T-helper 2 cell treated with Interferon-gamma antibody and Interleukin-4, amounts not matched to agents 100 ng/mL and 5 ng/mL, for 36 hours (primary cell): ENCODE results near the gene PHKG2. TPM values are rescaled to one million over a fixed set of nuclear protein-coding genes. Genes with fewer than 3 reads are reported as not detected.

Experiments used
- intact Hi-C: fragments of 100-400 bp; cut with micrococcal nuclease; formaldehyde crosslinking; loops from one replicate; pipeline ENCODE4 v1.15.1; 2023
- total RNA-seq: library from RNA; stranded (reverse); gene quantifications from 2 replicates; pipeline ENCODE4 v1.2.3, GENCODE V29; 2022

Gene PHKG2
- total RNA-seq, 1 donor from 2014 or later = 47.6 TPM

DNA sequence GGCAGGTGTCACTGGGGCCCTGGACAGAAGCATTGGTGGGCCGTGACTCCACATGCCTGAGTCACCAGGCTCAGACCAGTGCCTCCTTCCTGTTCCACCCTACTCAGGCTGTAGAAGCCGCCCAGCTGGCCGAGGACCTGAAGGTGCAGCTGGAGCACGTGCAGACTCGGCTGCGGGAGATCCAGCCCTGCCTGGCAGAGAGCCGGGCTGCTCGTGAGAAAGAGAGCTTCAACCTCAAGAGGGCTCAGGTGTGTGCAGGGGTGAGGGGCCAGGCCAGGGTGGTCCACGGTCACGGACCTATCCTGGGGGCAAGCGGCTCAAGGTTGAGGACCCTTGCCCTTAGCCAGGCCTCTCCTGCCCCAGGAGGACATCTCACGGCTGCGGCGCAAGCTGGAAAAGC is 23.5 kb downstream of the PHKG2 start:
- intact Hi-C loops = no loop called here

DNA sequence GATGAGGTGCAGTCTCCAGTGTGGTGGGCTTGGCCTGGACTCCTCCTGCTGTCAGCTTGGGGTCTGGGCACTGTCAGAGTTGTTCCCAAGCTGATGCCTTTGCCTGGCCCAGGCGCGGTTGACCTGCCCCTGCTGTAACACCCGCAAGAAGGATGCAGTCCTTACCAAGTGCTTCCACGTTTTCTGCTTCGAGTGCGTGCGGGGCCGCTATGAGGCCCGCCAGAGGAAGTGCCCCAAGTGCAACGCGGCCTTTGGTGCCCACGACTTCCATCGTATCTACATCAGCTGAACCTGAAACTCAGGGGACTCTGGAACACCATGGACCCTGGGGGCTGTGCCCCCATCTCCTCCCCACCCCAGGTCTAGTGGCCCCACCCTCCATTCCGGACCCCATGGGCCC is 25.6 kb downstream of the PHKG2 start:
- intact Hi-C loops = no loop called here

- intact Hi-C loops = loop anchor here (5.0 kb wide), 1 partner anchor 148 kb away; the partner anchor contains the start of gene FBXL19
Observed at GRCh38 chr16:30774367-30775130, 26.3 kb downstream of the PHKG2 start.

GRCh38 chr16:30775131-30775391 is 26.8 kb downstream of the PHKG2 start:
- intact Hi-C loops = loop anchor here (5.0 kb wide), 1 partner anchor 147 kb away; the partner anchor contains the start of gene FBXL19

- intact Hi-C loops = loop anchor here (5.0 kb wide), 1 partner anchor 147 kb away; the partner anchor contains the start of gene FBXL19
Observed at GRCh38 chr16:30775392-30776188, 27.4 kb downstream of the PHKG2 start.

DNA sequence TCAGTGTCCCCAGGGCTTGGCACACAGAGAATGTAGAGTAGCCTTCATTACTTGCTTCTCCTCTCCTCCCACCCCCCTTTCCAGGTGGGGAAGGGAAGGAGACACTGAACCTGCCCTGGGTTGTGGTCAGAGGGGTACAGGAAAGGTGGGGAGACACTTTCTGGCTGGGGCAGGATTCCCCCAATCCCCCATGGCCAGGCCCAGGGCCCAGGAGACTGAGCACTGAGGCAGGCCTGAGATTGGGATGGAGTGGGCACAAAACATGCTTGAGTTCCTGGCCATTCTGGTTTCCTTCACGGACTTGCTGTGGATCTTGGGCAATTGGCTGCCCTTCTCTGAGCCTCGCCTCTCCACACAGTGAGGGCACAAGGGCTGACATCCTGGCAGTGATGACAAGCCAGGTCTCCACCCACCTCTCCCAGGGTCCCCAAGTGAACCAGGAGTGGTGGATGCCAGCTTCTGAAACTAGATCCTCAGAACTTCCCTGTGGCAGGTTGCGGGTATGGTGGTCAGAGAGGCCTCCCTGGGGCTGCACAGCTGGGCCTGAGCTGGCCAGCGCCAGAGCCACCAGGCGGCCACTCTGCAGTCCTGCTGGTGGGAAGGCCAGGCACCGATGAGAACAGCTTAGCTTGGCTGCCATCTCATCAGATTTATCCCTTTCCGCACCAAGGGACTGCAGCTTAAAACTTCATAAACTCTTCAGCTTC is 29.5 kb downstream of the PHKG2 start:
- intact Hi-C loops = loop anchor here (5.0 kb wide), 1 partner anchor 145 kb away; the partner anchor contains the start of gene FBXL19

DNA sequence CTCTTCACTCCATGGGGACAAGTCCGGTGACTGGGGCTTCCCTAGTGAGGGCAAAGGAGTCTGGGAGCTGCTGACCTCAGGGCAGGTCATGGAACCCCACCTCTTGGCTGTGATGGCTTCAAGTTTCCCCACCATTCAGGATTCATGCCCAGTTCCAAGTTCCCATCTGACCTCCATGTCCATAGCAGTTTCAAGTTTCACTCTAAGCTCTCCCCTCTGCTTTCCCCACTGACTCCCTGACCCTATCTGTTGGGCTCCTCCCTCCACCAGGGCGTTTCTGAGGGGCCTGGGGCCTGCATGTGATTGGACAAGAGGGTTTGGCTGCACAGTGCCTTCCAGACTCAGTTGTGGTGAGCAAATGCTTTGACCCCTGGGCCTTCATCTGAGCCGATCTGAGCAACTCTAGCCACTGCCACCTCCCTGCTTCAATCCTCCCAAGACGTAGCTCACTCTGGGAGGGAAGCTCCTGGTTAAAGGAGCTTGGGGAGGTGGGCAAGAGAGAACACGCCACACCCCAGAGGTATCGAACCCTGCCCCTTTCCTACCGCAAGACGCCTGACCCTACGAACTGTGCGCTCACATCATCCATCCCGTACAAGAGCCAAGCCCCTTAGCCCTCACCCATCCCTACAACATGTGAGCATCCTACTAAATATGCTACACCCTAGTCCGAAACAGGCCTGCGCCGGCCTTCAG is 30.5 kb downstream of the PHKG2 start:
- intact Hi-C loops = loop anchor here (5.0 kb wide), 1 partner anchor 144 kb away; the partner anchor contains the start of gene FBXL19

DNA sequence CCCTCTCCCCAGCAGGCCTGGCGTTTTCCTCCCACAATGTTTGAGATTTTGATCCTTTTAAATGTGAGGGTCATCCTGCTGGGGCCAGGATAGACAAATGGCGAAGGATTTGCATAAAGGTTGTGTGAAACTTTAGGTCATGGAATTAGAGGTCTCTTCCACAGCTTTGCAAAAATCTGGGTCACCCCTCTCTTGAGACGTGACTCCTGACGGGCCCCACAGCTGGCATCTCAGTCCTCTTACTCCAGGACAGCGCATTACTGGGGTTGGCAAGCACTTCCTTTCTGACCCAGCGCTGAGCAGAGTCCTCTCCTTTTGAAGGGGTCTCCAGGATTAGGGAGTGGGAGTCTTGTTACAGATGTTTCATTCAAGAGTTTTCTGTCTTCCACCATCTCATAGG is 31.4 kb downstream of the PHKG2 start:
- intact Hi-C loops = loop anchor here (5.0 kb wide), 1 partner anchor 143 kb away; the partner anchor contains the start of gene FBXL19

DNA sequence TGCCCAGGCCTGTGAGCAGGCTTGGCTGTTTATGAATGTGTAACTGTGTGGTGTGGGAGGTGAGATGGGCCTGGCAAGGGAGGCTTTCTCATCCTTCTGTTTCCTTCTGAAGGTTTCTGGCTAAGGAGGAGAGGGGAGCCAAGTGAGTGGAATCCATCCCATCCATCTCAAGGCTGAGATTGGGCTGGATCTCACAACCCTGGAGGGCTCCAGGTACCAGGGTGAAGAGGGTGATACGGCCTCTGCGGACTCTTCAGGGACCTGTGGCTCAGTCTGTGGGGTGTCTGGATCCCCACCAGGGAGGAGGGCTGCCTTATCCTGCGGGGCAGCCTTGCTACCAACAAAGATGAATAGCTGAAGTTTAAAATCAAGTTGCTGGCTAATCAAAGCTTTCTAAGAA is 31.8 kb downstream of the PHKG2 start:
- intact Hi-C loops = no loop called here

GRCh38 chr16:30780549-30780948 is 32.3 kb downstream of the PHKG2 start:
- intact Hi-C loops = no loop called here

DNA sequence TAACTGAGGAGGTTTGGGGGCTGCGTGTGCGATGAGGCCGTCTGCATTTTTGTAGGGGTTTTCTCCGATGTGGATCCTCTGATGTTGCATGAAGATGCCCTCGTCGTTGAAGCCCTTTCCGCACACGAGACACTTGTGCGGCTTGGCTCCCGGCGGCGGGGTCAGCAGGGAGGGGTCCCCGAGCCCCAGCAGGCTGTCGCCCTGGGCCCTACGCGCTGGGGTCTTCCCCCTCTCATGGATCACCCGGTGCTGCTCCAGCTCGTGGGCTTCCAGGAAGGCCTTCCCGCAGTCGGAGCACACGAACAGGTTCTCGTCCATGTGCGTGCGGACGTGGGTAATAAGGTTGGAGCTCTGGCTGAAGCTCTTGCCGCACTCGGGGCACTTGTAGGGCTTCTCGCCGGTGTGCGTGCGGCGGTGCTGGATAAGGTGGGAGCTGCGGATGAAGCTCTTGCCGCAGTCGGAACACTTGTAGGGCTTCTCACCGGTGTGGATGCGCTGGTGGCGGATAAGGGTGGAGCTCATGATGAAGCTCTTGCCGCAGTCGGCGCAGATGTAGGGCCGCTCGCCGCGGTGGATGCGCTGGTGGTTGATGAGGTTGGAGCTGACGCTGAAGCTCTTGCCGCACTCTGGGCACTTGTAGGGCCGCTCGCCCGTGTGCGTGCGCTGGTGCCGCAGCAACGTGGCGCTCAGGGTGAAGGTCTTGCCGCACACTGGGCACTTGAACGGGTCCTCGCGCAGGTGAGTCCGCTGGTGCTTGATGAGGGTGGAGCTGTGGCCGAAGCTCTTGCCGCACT is 34.5 kb downstream of the PHKG2 start:
- intact Hi-C loops = no loop called here

- intact Hi-C loops = no loop called here
Observed at GRCh38 chr16:30783280-30784109, 35.3 kb downstream of the PHKG2 start.

- intact Hi-C loops = no loop called here
Observed at GRCh38 chr16:30784215-30784614, 36.0 kb downstream of the PHKG2 start.

GRCh38 chr16:30785126-30786106 is 37.2 kb downstream of the PHKG2 start:
- intact Hi-C loops = no loop called here

DNA sequence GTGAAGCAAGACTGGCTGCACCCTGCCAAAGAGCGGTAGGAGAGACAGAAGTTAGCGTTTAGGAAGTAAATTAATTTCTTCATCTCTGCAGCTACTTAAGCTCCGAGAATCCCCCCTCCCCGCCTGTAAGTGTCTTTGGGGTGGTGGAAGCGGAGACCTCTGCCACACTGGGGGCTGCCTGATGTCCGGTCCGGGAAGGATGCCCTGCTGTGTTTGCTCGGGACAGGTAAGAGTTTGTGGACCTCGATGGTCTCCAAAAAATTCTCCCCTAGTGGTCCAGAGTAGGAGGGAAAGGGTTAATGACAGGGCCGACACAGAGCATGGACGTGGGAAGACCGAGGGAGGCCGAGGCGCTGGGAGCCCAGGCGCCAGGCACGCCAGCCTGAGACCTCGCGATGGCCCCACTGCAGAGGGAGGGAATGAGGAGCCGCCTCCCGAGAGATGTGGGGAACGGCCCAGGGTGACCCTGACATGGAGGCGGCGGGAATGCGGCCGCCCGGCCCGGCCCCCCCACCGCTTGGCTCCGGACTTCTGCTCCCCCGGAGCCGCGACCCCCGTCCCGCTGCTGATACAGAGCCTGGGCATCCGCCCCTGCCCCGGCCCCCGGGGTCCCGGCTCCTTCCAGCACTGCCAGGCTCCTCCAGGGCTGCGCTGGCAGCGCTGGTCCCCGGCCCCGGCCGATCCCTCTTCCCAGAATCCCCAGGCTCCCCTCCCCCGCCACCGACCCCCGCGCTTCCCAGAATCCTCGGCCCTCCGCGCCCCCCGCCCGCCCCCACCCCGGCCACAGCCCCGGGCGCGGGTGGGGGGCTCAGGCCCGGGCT is 38.1 kb downstream of the PHKG2 start:
- intact Hi-C loops = no loop called here

- intact Hi-C loops = no loop called here
Observed at GRCh38 chr16:30786936-30787612, 38.8 kb downstream of the PHKG2 start, which contains the start of gene ZNF629. Gene ZNF629 (minus strand): TSS chr16:30787205. CDS start chr16:30784482, 2,723 bp downstream.
